LNCaP clone FGC (cell line): ENCODE results near the gene AKAP13.

Experiments
- DNase-seq: peaks from one replicate; pipeline ENCODE4 v3.0.0-alpha.2; 2011; ENCODE audit warnings: low read depth
- H3K4me3 ChIP-seq: 2 replicates; pipeline ENCODE4 v1.5.1; 2011; ENCODE audit warnings: mild to moderate bottlenecking, low read depth, low read length, control low read depth
- CTCF ChIP-seq: IDR thresholded peaks from 2 replicates; pipeline ENCODE4 v1.5.1; 2012; ENCODE audit warnings: mild to moderate bottlenecking; ENCODE audit not compliant: control insufficient read depth, insufficient read depth; ENCODE audit errors: extremely low read depth

Gene AKAP13

GRCh38 chr15:85380217-85380811 is at the start of gene AKAP13:
Gene AKAP13, plus strand, starts transcription at chr15:85380603. Its CDS starts 105,118 bp downstream, at chr15:85485721.
- DNase-seq = peak; percentile 98
- peak within 1 kb of the TSS; percentile 61 for H3K4me3 ChIP-seq

GRCh38 chr15:85330901-85331588 is 49.4 kb upstream of the AKAP13 start:
- no peak overlapping the region for H3K4me3 ChIP-seq
- TF ChIP-seq CTCF = peak; percentile 94
- peak; percentile 95 for DNase-seq

More at GRCh38 chr15:85380217-85380811, at the start of gene AKAP13:
- no peak for TF ChIP-seq CTCF

GRCh38 chr15:85331655-85332285 is 48.6 kb upstream of the AKAP13 start:
- DNase-seq = no peak
- TF ChIP-seq CTCF = no peak
- no peak overlapping the region for H3K4me3 ChIP-seq

GRCh38 chr15:85333132-85333831 is 47.1 kb upstream of the AKAP13 start:
- no peak for TF ChIP-seq CTCF
- H3K4me3 ChIP-seq = no peak overlapping the region
- DNase-seq = no peak

- no peak for DNase-seq
- no peak overlapping the region for H3K4me3 ChIP-seq
- no peak for TF ChIP-seq CTCF
Measured at GRCh38 chr15:85334241-85334640, 46.2 kb upstream of the AKAP13 start.

- no peak for TF ChIP-seq CTCF
- no peak for DNase-seq
- H3K4me3 ChIP-seq = no peak overlapping the region
Measured at GRCh38 chr15:85335193-85335942, 45.0 kb upstream of the AKAP13 start.
